ENCODE results near the gene KRTAP13-2.

DNA sequence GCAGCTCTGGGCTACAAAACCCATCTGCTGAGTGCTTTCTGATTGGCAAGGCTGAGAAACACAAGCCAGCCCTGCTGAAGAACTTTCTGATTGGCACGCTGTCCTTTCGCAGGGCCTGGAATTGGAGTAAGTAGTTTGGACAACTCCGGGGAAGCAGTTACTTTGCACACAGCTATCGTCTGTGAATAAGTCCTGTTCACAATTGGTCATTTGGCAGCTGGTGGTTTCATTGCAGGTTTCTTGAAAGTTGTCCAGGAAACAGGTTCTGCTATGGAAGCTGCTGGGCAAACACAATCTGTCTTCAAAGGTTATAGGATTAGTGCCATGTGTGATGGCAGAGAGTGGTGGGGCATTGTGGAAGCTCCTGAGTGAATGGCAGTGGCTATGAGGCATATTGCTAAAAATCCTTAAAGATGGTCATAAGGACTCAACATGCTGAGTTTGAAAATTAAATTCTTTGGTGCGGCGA is 34.8 kb downstream of the KRTAP13-2 start, which contains the start of gene KRTAP27-1:
- TF ChIP-seq, protein P1, sequence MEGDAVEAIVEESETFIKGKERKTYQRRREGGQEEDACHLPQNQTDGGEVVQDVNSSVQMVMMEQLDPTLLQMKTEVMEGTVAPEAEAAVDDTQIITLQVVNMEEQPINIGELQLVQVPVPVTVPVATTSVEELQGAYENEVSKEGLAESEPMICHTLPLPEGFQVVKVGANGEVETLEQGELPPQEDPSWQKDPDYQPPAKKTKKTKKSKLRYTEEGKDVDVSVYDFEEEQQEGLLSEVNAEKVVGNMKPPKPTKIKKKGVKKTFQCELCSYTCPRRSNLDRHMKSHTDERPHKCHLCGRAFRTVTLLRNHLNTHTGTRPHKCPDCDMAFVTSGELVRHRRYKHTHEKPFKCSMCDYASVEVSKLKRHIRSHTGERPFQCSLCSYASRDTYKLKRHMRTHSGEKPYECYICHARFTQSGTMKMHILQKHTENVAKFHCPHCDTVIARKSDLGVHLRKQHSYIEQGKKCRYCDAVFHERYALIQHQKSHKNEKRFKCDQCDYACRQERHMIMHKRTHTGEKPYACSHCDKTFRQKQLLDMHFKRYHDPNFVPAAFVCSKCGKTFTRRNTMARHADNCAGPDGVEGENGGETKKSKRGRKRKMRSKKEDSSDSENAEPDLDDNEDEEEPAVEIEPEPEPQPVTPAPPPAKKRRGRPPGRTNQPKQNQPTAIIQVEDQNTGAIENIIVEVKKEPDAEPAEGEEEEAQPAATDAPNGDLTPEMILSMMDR (IDR thresholded peaks at IDR 0.05), result no peak
- TF ChIP-seq POLR2AphosphoS5 (IDR thresholded peaks at IDR 0.05), result no peak

Data from sigmoid colon (tissue), 4 donors.